GM18508 (cell line): ENCODE results near the gene ERC1.
"Not testable (repeated sequence)": the region's sequence is repeated elsewhere in the genome, so short reads cannot be mapped to it uniquely, and the experiment has no call there.

ENCODE experiments used
- ATAC-seq: cut with Tn5 transposase; IDR thresholded peaks from one replicate; pipeline ENCODE4 v1.9.1; 2021; ENCODE audit warnings: moderate number of reproducible peaks; ENCODE audit not compliant: insufficient read depth, unreplicated experiment

The ERC1 gene

DNA sequence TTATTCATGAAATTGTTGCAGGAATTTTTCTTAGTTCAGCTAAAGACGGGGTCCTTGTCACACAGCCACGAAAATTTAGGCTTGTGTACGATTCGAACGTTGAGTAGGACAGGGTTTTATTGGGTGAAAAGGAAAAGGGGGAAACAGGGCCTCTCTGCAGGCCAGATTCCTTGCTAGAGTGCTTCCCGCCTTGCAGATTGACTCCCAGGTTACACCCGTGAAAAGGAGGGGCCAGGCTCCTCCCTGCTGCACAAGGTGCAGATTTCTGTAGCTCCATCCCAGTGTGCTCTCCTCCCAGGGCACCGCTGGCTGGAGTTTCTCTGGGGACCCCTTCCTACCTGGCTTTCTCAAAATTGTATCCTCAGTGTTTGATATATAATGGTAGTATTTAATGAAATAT is 221.5 kb downstream of the ERC1 start:
- ATAC-seq: no peak

DNA sequence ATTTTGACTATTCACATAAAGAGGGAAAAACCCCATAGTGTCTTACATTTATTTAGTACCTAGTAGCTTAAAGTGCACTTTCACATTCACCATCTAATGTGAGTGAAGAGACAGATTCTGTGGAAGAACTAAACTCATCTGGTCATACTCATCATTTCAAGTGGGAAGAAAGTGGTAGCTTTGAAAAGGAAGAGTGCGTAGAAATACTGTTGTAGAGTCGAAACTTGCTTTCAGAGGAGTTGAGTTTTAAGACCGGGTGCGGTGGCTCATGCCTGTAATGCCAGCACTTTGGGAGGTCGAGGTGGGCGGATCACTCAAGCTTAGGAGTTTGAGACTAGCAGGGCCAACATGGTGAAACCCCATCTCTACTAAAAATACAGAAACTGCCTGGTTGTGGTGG is 222.2 kb downstream of the ERC1 start:
- no peak for ATAC-seq

- no peak for ATAC-seq
Observed at GRCh38 chr12:1213618-1214205, 222.7 kb downstream of the ERC1 start.

DNA sequence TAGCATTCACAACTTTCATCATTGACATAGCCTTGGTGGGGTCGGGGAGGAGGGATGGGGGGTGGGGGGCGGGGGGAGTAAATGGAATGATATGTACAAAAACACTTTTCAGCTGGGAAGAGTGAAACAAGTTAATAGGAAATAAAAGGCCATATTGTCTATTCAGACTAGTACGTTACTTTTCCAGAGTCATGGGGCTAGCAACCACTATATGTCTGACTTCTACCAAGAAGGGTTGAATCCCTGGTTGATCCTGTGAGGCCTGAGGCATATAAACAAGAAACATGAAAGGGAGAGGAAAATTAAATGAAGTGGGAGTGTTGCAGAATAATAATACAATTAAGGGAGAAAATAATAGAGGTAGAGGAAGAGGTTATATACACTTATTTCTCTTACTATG is 225.5 kb downstream of the ERC1 start:
- no peak for ATAC-seq

GRCh38 chr12:1217191-1217949 is 226.3 kb downstream of the ERC1 start:
- ATAC-seq: no peak

DNA sequence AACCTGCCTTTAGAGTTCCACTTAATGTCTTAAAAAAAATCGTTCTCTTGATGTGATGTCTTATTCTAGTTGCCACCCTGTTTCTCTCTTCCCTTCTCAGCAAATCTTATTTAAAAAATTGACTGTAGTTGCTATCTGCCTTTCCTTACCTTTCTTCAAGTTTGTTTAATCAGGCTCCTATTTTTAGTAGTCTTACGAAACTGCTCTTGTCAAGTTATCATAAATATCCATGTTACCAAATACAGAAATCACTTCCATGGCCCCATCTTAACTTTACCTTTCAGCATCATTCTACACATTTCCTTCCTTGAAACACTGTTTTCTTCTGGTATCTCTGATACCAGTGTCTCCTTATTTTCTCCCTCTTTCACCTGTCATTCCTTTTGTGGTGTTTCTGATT is 227.3 kb downstream of the ERC1 start:
- no peak for ATAC-seq

DNA sequence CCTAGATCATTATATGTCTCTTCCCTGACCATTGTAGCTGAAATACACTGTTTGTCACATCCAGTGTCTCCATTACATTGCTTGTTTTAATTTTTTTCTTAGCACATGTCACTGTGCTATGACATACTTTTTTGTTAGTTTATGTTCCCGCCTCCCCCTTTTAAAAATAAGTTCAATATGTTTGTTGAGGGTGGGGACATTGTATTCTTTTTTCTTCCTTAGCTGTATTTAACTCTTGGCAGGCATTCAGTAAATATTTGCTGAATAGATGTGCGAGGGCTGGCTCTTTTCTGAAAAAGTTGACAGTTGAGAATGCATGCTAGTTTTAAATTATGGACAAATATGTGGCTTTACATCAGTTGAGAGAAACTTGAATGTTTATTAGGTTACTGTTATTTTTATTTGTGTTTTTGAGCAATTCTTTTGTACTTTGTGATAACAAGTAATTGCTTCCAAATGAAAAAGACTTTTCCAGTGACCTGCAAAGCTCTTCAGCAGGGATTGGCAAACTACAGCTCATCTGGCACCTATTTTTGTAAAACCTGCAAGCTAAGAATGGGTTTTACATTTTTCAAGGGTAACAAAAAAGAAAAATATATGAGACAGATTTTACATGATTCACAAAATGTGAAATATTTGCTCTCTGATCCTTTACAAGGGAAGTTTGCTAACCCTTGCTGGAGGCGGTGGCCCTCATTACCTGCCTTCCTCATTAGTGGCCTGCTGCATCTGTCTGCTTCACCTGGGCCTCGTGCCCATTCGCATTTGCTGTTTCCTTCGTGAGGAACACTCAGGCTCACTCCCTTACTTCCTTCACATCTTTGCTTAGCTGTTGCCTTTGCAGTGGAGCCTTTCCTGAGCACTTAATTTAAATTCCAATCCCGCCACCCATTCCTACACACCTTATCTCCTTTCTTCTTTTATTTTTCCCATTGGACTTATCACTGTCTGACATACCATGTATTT is 229.4 kb downstream of the ERC1 start:
- ATAC-seq: no peak

DNA sequence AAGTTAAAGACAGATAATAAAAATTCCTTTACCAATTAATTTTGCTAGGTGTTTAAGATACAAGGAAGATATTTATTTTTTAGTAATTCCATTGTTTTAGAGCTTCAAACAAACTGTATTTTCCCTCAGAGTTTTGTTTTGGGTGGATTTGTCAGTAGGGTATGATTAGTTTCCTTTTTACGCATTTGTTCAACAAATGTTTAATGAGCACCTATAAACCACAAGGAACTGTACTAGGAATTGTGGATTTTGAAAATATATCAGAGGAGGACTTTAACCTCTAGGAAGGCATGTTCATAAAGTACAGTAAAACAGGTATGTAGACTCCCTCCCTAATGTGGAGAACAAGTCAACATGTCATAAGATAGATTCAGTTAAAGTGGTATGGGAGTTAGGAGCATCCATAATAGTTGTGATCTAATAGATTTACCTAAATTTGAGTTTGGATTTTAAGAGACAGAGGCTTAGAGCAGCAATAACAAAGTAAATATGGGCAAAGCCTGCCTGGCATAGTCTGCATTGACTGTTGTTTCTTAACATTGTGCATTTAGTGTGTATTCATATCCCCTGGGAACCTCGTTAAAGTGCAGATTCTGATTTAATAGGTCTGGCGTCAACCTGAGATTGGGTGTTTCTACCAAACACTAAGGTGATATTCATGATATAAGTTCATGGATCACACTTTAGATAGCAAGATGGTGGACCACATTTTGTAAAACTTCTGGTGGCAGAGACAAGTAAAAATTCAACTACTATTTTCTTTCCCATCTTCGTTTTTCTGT is 232.0 kb downstream of the ERC1 start:
- no peak for ATAC-seq

GRCh38 chr12:1226951-1227350 is 235.9 kb downstream of the ERC1 start:
- ATAC-seq: no peak

GRCh38 chr12:1234073-1234472 is 243.1 kb downstream of the ERC1 start:
- no peak for ATAC-seq

DNA sequence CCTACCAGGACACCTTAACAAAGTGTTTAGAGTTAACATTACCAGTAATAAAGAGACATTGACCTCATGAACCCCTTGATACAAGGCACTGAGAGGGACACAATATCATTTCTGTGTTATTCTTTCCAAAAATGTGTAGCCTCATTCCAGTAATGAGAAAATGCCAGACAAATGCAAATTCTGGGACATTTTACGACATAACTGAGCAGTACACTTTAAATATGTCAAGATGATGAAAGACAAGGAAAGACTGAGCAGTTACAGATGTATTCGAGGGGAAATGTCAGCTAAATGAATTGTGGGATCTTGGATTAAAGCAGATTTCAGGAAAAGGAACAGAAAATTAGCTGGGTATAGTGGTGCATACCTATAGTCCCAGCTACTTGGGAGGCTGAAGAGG is 255.6 kb downstream of the ERC1 start:
- ATAC-seq: no peak

DNA sequence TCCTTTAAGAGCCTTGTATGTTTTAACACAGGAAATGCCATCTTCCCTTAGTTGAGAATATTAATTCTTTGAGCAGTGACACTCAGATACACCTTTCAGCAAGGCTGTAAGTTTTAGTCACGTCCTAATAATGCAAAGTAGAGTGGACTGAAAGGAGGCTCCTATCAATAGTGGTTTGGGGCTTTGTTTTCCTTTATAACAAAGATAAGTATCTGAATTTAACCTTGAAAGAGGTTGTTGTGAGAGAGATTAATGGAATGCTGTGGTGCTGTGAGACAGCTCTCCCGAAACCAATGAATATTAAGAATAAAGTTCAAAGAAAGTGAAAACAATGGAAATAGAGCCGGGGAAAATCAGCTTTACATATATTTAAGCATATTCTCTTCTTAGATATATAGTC is 259.6 kb downstream of the ERC1 start:
- ATAC-seq: no peak

- no peak for ATAC-seq
Observed at GRCh38 chr12:1252758-1253157, 261.7 kb downstream of the ERC1 start.

DNA sequence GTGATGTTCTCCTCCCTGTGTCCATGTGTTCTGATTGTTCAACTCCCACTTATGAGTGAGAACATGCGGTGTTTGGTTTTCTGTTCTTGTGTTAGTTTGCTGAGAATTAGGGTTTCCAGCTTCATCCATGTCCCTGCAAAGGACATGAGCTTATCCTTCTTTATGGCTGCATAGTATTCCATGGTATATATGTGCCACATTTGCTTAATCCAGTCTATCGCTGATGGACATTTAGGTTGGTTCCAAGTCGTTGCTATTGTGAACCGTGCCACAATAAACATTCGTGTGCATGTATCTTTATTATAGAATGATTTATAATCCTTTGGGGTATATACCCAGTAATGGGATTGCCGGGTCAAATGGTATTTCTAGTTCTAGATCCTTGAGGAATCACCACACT is 264.1 kb downstream of the ERC1 start:
- not testable (repeated sequence) for ATAC-seq

GRCh38 chr12:1255854-1256253 is 264.8 kb downstream of the ERC1 start:
- not testable (repeated sequence) for ATAC-seq

DNA sequence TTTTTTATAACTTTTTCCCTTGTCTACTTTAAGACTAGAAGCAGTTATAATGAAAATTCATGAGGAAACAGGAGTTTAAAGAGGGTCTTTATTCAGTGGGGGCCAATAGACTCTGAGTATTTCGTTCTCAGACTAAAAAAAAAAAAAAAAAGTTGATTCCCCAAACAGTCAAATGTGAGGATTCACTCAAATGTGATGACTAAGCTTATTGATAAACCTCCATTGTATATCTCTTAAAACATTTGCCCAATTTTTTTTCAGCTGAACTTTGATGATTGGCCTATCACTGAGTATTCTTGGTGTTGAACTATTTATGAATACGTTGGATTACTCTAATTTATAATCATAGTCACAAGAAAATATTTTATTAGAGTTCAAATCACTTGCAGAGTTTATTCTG is 265.3 kb downstream of the ERC1 start:
- no peak for ATAC-seq

GRCh38 chr12:1256991-1257390 is 266.0 kb downstream of the ERC1 start:
- ATAC-seq: no peak

GRCh38 chr12:1262011-1262410 is 271.0 kb downstream of the ERC1 start:
- no peak for ATAC-seq

- no peak for ATAC-seq
Observed at GRCh38 chr12:1267243-1267642, 276.2 kb downstream of the ERC1 start.

- ATAC-seq: no peak
Observed at GRCh38 chr12:1272142-1272541, 281.1 kb downstream of the ERC1 start.
